HFF-Myc (cell line): Measurements from ENCODE around the gene KPNA1.

Experiments
- DNase-seq: peaks from one replicate; pipeline ENCODE4 v3.0.0-alpha.2; 2011; ENCODE audit warnings: low read depth; ENCODE audit errors: extremely low read depth
- H3K4me3 ChIP-seq: replicated peaks from 2 replicates; pipeline ENCODE4 v1.5.1; 2011; ENCODE audit warnings: low read depth, mild to moderate bottlenecking, control low read depth, low read length
- CTCF ChIP-seq: IDR thresholded peaks from 2 replicates; pipeline ENCODE4 v1.5.1; 2012; ENCODE audit warnings: mild to moderate bottlenecking, low read depth, low read length, control low read depth; ENCODE audit errors: missing control alignments

KPNA1 gene

GRCh38 chr3:122466701-122467240 lies 48.0 kb downstream of the KPNA1 start:
- no peak for DNase-seq
- no peak for TF ChIP-seq CTCF

GRCh38 chr3:122464659-122465058 lies 50.1 kb downstream of the KPNA1 start:
- no peak overlapping the region for H3K4me3 ChIP-seq
- no peak for DNase-seq
- no peak for TF ChIP-seq CTCF

More at GRCh38 chr3:122466701-122467240, 48.0 kb downstream of the KPNA1 start:
- H3K4me3 ChIP-seq: no peak overlapping the region

GRCh38 chr3:122462406-122462805 lies 52.3 kb downstream of the KPNA1 start:
- no peak for TF ChIP-seq CTCF
- no peak for DNase-seq
- H3K4me3 ChIP-seq: no peak overlapping the region

GRCh38 chr3:122461806-122462205 lies 52.9 kb downstream of the KPNA1 start:
- no peak overlapping the region for H3K4me3 ChIP-seq
- no peak for TF ChIP-seq CTCF
- no peak for DNase-seq

- DNase-seq: peak; percentile 29
- TF ChIP-seq CTCF: peak; percentile 27
- no peak overlapping the region for H3K4me3 ChIP-seq
These were observed 55.7 kb downstream of the KPNA1 start for GRCh38 chr3:122458992-122459391.

- H3K4me3 ChIP-seq: no peak overlapping the region
- no peak for DNase-seq
- no peak for TF ChIP-seq CTCF
These were observed 57.0 kb downstream of the KPNA1 start for GRCh38 chr3:122457706-122458105.

GRCh38 chr3:122456074-122456473 lies 58.7 kb downstream of the KPNA1 start:
- H3K4me3 ChIP-seq: no peak overlapping the region
- no peak for DNase-seq
- TF ChIP-seq CTCF: no peak
